ENCODE measurements around the gene DPP6.
"Not testable (repeated sequence)": the region's sequence is repeated elsewhere in the genome, so short reads cannot be mapped to it uniquely, and the experiment has no call there.

The DPP6 gene

GRCh38 chr7:154917808-154918160 is 865.6 kb downstream of the DPP6 start:
- no peak for DNase-seq

- no peak for DNase-seq
Observed at GRCh38 chr7:154918266-154918665, 866.1 kb downstream of the DPP6 start.

GRCh38 chr7:154918741-154919140 is 866.5 kb downstream of the DPP6 start:
- DNase-seq = no peak

- DNase-seq = no peak
Observed at GRCh38 chr7:154919344-154920225, 867.4 kb downstream of the DPP6 start.

GRCh38 chr7:154922472-154922871 is 870.3 kb downstream of the DPP6 start:
- DNase-seq = not testable (repeated sequence)

GRCh38 chr7:154927624-154928125 is 875.5 kb downstream of the DPP6 start:
- DNase-seq = peak; percentile 92

GRCh38 chr7:154928136-154929005 is 876.2 kb downstream of the DPP6 start:
- peak; percentile 95 for DNase-seq

- peak; percentile 27 for DNase-seq
Observed at GRCh38 chr7:154929006-154929726, 877.0 kb downstream of the DPP6 start.

- DNase-seq = no peak
Observed at GRCh38 chr7:154931906-154932305, 879.7 kb downstream of the DPP6 start.

GRCh38 chr7:154934353-154934952 is 882.3 kb downstream of the DPP6 start:
- DNase-seq = not testable (repeated sequence)

GRCh38 chr7:154937837-154938236 is 885.6 kb downstream of the DPP6 start:
- peak; percentile 39 for DNase-seq

- DNase-seq = no peak
Observed at GRCh38 chr7:154942691-154943090, 890.5 kb downstream of the DPP6 start.

Data from inflammatory macrophage treated with lipopolysaccharide for 4 hours (primary cell).